Measurements from ENCODE around the gene SPATA33.
"Not testable (repeated sequence)": the region's sequence is repeated elsewhere in the genome, so short reads cannot be mapped to it uniquely, and the experiment has no call there.

The SPATA33 gene

GRCh38 chr16:89667000-89667399 is 9.4 kb downstream of the SPATA33 start:
- DNase-seq: not testable (repeated sequence)

- no peak for DNase-seq
These were observed 10.0 kb downstream of the SPATA33 start for GRCh38 chr16:89667633-89668032.

- no peak for DNase-seq
These were observed 11.1 kb downstream of the SPATA33 start for GRCh38 chr16:89668790-89669158.

GRCh38 chr16:89669755-89670154 is 12.1 kb downstream of the SPATA33 start:
- no peak for DNase-seq

GRCh38 chr16:89670496-89671431 is 13.1 kb downstream of the SPATA33 start:
- DNase-seq: no peak

GRCh38 chr16:89671565-89671964 is 13.9 kb downstream of the SPATA33 start:
- not testable (repeated sequence) for DNase-seq

- DNase-seq: no peak
These were observed 14.7 kb downstream of the SPATA33 start for GRCh38 chr16:89672177-89672941.

GRCh38 chr16:89678258-89678657 is 20.6 kb downstream of the SPATA33 start:
- no peak for DNase-seq

GRCh38 chr16:89685916-89686315 is 28.3 kb downstream of the SPATA33 start:
- DNase-seq: no peak

GRCh38 chr16:89686520-89687091 is 29.0 kb downstream of the SPATA33 start, which contains the start of gene CDK10:
Gene CDK10, plus strand, starts transcription at chr16:89686689. Its CDS starts 22 bp downstream, at chr16:89686711.
- DNase-seq: peak; percentile 91

- no peak for DNase-seq
These were observed 29.7 kb downstream of the SPATA33 start for GRCh38 chr16:89687092-89687940.

GRCh38 chr16:89688395-89688794 is 30.8 kb downstream of the SPATA33 start:
- no peak for DNase-seq

GRCh38 chr16:89689142-89689541 is 31.5 kb downstream of the SPATA33 start:
- no peak for DNase-seq

GRCh38 chr16:89689621-89690020 is 32.0 kb downstream of the SPATA33 start:
- not testable (repeated sequence) for DNase-seq

- no peak for DNase-seq
These were observed 32.8 kb downstream of the SPATA33 start for GRCh38 chr16:89690392-89690901.

- DNase-seq: no peak
These were observed 33.8 kb downstream of the SPATA33 start for GRCh38 chr16:89691231-89691985.

GRCh38 chr16:89691986-89692569 is 34.4 kb downstream of the SPATA33 start:
- DNase-seq: no peak

GRCh38 chr16:89693289-89693731 is 35.7 kb downstream of the SPATA33 start:
- no peak for DNase-seq

- DNase-seq: no peak
These were observed 36.5 kb downstream of the SPATA33 start for GRCh38 chr16:89693931-89694783.

GRCh38 chr16:89694784-89695085 is 37.1 kb downstream of the SPATA33 start:
- not testable (repeated sequence) for DNase-seq

Measured in stimulated activated CD4-positive, alpha-beta T cell treated with anti-CD3 and anti-CD28 coated beads, Interleukin-15, amount 100 ng/mL, for 24 hours (primary cell).